PC-3 (cell line): ENCODE measurements around the gene PKD1L1. TPM values are rescaled to one million over a fixed set of nuclear protein-coding genes. Genes with fewer than 3 reads are reported as not detected.

Experiments
- ATAC-seq: fragments of 200-7000 bp; cut with Tn5 transposase; 2 replicates; pipeline ENCODE4 v1.9.1; 2020; ENCODE audit warnings: mild to moderate bottlenecking, moderate library complexity
- BruUV-seq: library from RNA; stranded (reverse); fragments of 400-500 nt; replicated peaks from 2 replicates; lab custom pipeline; 2021; lab: Mats Ljungman, UMichigan
- CTCF ChIA-PET: fragments of 300-600 bp; sonication (Branson Sonifier 250); formaldehyde crosslinking; loops from one replicate; lab custom pipeline; 2022; ENCODE audit warnings: antibody characterized with exemption; lab: Charles Lee
- POLR2A ChIA-PET: fragments of 300-600 bp; sonication (Branson Sonifier 250); formaldehyde crosslinking; loops from one replicate; lab custom pipeline; 2022; ENCODE audit warnings: antibody characterized with exemption; ENCODE audit not compliant: unreplicated experiment; lab: Charles Lee
- DNase-seq: peaks from one replicate; pipeline ENCODE4 v3.0.0-alpha.2; 2015
- H2AFZ ChIP-seq: fragments of 300-600 bp; sonication (generic); 2 replicates; pipeline ENCODE4 v1.6.0; 2016; ENCODE audit warnings: antibody characterized with exemption, low read length
- H3F3A ChIP-seq: fragments of 300-600 bp; sonication (generic); one replicate; pipeline ENCODE4 v1.6.0; 2017; ENCODE audit warnings: antibody characterized with exemption, low read length, control low read depth, mild to moderate bottlenecking; ENCODE audit not compliant: unreplicated experiment
- H3K27ac ChIP-seq: fragments of 300-600 bp; sonication (generic); 2 replicates; pipeline ENCODE4 v1.5.1; 2016; ENCODE audit warnings: mild to moderate bottlenecking, low read length
- H3K27me3 ChIP-seq: fragments of 300-600 bp; sonication (generic); 2 replicates; pipeline ENCODE4 v1.6.1; 2016; ENCODE audit warnings: low read length, mixed read lengths
- H3K36me3 ChIP-seq: fragments of 300-600 bp; sonication (generic); 2 replicates; pipeline ENCODE4 v1.6.1; 2016; ENCODE audit warnings: low read depth, mixed run types, low read length, mixed read lengths
- H3K4me1 ChIP-seq: fragments of 300-600 bp; sonication (generic); 2 replicates; pipeline ENCODE4 v1.5.1; 2016; ENCODE audit warnings: low read length; ENCODE audit not compliant: insufficient read depth
- H3K4me2 ChIP-seq: fragments of 300-600 bp; sonication (generic); 2 replicates; pipeline ENCODE4 v1.6.0; 2016; ENCODE audit warnings: low read length
- H3K4me3 ChIP-seq: fragments of 300-600 bp; sonication (generic); 2 replicates; pipeline ENCODE4 v1.5.1; 2016; ENCODE audit warnings: mild to moderate bottlenecking, low read length, mixed read lengths
- H3K79me2 ChIP-seq: fragments of 300-600 bp; sonication (generic); 2 replicates; pipeline ENCODE4 v1.6.1; 2017; ENCODE audit warnings: low read length, mixed read lengths
- H3K9ac ChIP-seq: fragments of 300-600 bp; sonication (generic); 2 replicates; pipeline ENCODE4 v1.6.0; 2016; ENCODE audit warnings: mild to moderate bottlenecking, low read length
- H3K9me2 ChIP-seq: fragments of 300-600 bp; sonication (generic); replicated peaks from 2 replicates; pipeline ENCODE4 v1.6.1; 2016; ENCODE audit warnings: mixed run types, low read length, mixed read lengths
- H3K9me3 ChIP-seq: fragments of 300-600 bp; sonication (generic); 2 replicates; pipeline ENCODE4 v1.6.1; 2016; ENCODE audit warnings: low read length, mixed read lengths
- H4K20me1 ChIP-seq: fragments of 300-600 bp; sonication (generic); 2 replicates; pipeline ENCODE4 v1.6.1; 2016; ENCODE audit warnings: low read length, mixed read lengths
- EZH2 ChIP-seq: fragments of 300-600 bp; sonication (generic); IDR thresholded peaks from one replicate; pipeline ENCODE4 v1.6.1; 2017; ENCODE audit warnings: antibody characterized with exemption, mild to moderate bottlenecking, low read length; ENCODE audit not compliant: unreplicated experiment
- EZH2phosphoT487 ChIP-seq: fragments of 300-600 bp; sonication (generic); IDR thresholded peaks from 2 replicates; pipeline ENCODE4 v1.6.1; 2018; ENCODE audit warnings: mild to moderate bottlenecking, antibody characterized with exemption, low read length, borderline replicate concordance
- intact Hi-C: fragments of 100-400 bp; cut with micrococcal nuclease; formaldehyde crosslinking; loops from 2 replicates; pipeline ENCODE4 v1.9.0; 2023
- total RNA-seq: library from RNA; depleted of rRNA; stranded (reverse); fragments of >200 nt; gene quantifications from 2 replicates; pipeline ENCODE4 v1.2.3, GENCODE V29; 2014
- TF ChIP-seq, protein P1 (sequence below): fragments of 300-600 bp; sonication (generic); conservative IDR thresholded peaks from 2 replicates; pipeline ENCODE4 v1.5.1; 2017; ENCODE audit warnings: antibody characterized with exemption, low read depth, mild to moderate bottlenecking, low read length

PKD1L1 gene
- total RNA-seq, 1 experiment from 2014 or later: 0.04 TPM

GRCh38 chr7:47741984-47742383 is 206.3 kb downstream of the PKD1L1 start:
- DNase-seq (no peak), ATAC-seq (no peak)
- no peak overlapping the region for H3K9ac ChIP-seq
- no peak overlapping the region for H3K4me3 ChIP-seq
- no peaks in the 10 kb centered on the region for H3K9me3 ChIP-seq
- no peaks in the 10 kb centered on the region for H3F3A ChIP-seq
- TF ChIP-seq EZH2: no peak
- TF ChIP-seq EZH2phosphoT487: no peak
- TF ChIP-seq, protein P1, sequence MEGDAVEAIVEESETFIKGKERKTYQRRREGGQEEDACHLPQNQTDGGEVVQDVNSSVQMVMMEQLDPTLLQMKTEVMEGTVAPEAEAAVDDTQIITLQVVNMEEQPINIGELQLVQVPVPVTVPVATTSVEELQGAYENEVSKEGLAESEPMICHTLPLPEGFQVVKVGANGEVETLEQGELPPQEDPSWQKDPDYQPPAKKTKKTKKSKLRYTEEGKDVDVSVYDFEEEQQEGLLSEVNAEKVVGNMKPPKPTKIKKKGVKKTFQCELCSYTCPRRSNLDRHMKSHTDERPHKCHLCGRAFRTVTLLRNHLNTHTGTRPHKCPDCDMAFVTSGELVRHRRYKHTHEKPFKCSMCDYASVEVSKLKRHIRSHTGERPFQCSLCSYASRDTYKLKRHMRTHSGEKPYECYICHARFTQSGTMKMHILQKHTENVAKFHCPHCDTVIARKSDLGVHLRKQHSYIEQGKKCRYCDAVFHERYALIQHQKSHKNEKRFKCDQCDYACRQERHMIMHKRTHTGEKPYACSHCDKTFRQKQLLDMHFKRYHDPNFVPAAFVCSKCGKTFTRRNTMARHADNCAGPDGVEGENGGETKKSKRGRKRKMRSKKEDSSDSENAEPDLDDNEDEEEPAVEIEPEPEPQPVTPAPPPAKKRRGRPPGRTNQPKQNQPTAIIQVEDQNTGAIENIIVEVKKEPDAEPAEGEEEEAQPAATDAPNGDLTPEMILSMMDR: no peak
- H3K4me1 ChIP-seq: peaks cover 8% of the 10 kb centered on the region
- H3K36me3 ChIP-seq: no peaks in the 10 kb centered on the region
- no peak overlapping the region for H3K4me2 ChIP-seq
- H2AFZ ChIP-seq: no peak overlapping the region
- intact Hi-C loops: loop anchor here (10.0 kb wide), 1 partner anchor 57 kb away; no protein-coding TSS in a partner anchor
- no TSS peak for BruUV-seq
- no peaks in the 10 kb centered on the region for H3K9me2 ChIP-seq
- H3K79me2 ChIP-seq: no peaks in the 10 kb centered on the region
- no peaks in the 10 kb centered on the region for H3K27me3 ChIP-seq
- H3K27ac ChIP-seq: no peak overlapping the region
- POLR2A ChIA-PET: no interaction called here
- no peaks in the 10 kb centered on the region for H4K20me1 ChIP-seq
- CTCF ChIA-PET: no interaction called here

GRCh38 chr7:47739891-47740290 is 208.4 kb downstream of the PKD1L1 start:
- ATAC-seq (no peak), DNase-seq (no peak)
- Histone ChIP-seq H4K20me1 (no peaks in the 10 kb centered on the region), H3K9me2 (no peaks in the 10 kb centered on the region), H3K9me3 (no peaks in the 10 kb centered on the region), H3K27ac (no peak overlapping the region), H3K9ac (no peak overlapping the region), H2AFZ (no peak overlapping the region), H3F3A (no peaks in the 10 kb centered on the region), H3K4me3 (no peak overlapping the region), H3K27me3 (no peaks in the 10 kb centered on the region), H3K4me1 (peaks cover 8% of the 10 kb centered on the region), H3K79me2 (no peaks in the 10 kb centered on the region), H3K36me3 (no peaks in the 10 kb centered on the region), H3K4me2 (no peak overlapping the region)
- POLR2A ChIA-PET: no interaction called here
- intact Hi-C loops: loop anchor here (10.0 kb wide), 1 partner anchor 55 kb away; no protein-coding TSS in a partner anchor
- CTCF ChIA-PET: no interaction called here
- TF ChIP-seq EZH2 (no peak), EZH2phosphoT487 (no peak)
- TF ChIP-seq, protein P1: no peak
- BruUV-seq: no TSS peak

DNA sequence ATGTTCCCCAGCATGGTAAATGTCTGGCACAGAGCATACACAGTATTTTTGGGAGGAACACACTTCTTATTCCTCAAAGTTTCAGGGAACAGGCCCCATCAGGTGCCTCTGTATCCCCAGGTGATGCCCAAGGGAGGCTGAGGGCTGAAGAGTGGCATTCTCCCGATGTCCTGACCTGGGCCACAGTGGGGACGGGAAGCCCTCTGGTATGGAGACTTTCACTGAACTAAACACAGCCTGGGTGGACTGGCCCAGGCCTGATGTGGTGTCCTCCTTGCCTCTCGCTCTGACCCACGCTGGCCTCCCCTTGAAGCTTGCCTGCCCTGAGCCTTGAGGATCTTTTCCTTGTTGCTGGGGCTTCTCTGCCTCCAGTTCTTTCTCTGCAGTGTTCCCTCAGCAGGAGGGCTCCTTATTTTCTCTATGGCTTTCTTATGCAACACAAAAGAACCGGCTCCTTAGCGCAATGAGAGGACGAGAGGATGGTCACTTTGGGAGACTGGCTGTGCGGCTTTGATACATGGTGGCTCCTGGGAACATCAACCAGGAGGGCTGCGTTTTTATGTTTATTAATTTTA is 208.9 kb downstream of the PKD1L1 start:
- no peak overlapping the region for H3K4me3 ChIP-seq
- peaks cover 8% of the 10 kb centered on the region for H3K4me1 ChIP-seq
- no peaks in the 10 kb centered on the region for H3K79me2 ChIP-seq
- no peaks in the 10 kb centered on the region for H4K20me1 ChIP-seq
- H3K9me3 ChIP-seq: no peaks in the 10 kb centered on the region
- H3K36me3 ChIP-seq: no peaks in the 10 kb centered on the region
- no peaks in the 10 kb centered on the region for H3K27me3 ChIP-seq
- ChIA-PET POLR2A (no interaction called here), CTCF (no interaction called here)
- no peak overlapping the region for H3K27ac ChIP-seq
- no TSS peak for BruUV-seq
- ATAC-seq (no peak), DNase-seq (no peak)
- H3K4me2 ChIP-seq: no peak overlapping the region
- H3K9me2 ChIP-seq: no peaks in the 10 kb centered on the region
- TF ChIP-seq EZH2phosphoT487 (no peak), EZH2 (no peak)
- TF ChIP-seq, protein P1: no peak
- no peak overlapping the region for H2AFZ ChIP-seq
- H3K9ac ChIP-seq: no peak overlapping the region
- intact Hi-C loops: no loop called here
- no peaks in the 10 kb centered on the region for H3F3A ChIP-seq
